ENCODE measurements around the gene SMYD3.

GRCh38 chr1:245873068-245873467, 634.0 kb downstream of the SMYD3 start:
- TF ChIP-seq POLR2AphosphoS5 (IDR thresholded peaks at IDR 0.05) (no peak), CTCF (IDR thresholded peaks at IDR 0.05) (no peak), POLR2A (IDR thresholded peaks at IDR 0.05) (no peak), EP300 (IDR thresholded peaks at IDR 0.05) (no peak)

Data from gastroesophageal sphincter (tissue), 3 donors.